ENCODE data around the gene KCNB1.

DNA sequence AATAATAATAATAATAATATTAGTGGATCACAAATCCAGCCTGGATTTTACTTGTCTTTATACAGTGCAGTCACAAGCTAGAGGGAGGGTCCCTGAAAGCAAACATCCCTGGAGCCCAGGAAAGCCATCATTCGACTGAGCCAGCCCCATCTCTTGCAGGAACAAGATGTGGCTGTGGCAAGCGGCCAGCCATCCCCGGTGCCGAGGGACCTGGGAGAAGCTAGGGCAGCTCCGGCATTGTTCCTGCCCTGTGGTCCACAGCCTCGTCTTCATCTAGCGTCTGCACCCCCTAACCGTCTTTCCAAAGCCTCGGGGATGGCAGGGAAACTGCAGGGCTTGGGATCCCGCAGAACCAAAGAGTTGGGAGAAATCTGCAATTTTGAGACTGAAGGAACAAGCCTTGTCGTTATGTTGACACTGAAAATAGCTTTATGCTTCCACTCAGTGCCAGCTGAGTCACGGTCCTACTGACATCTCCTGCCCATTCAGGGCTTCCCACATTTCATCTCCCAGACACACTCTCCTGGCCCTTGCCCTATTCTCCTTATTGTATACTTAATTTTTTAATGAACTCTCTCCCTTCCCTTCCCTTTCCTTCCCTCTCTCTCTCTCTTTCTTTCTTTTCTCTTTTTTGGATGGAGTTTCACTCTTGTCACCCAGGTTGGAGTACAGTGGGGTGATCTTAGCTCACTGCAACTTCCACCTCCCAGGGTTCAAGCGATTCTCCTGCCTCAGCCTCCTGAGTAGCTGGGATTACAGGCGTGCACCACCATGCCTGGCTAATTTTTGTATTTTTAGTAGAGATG, 142.1 kb downstream of the KCNB1 start:
- TF ChIP-seq ZNF274 (IDR thresholded peaks at IDR 0.05; ENCODE audit: low read depth, low read length) (no peak), YY1 (IDR thresholded peaks at IDR 0.05; ENCODE audit: insufficient read depth, insufficient read length) (no peak)

Data from NT2/D1 (cell line).